SJCRH30 (cell line): ENCODE measurements around the gene PAIP2. TPM values are rescaled to one million over a fixed set of nuclear protein-coding genes. Genes with fewer than 3 reads are reported as not detected.
A peak's percentile ranks its signal among the peaks of the same experiment; 100 is the strongest.
"Not testable (repeated sequence)": the region's sequence is repeated elsewhere in the genome, so short reads cannot be mapped to it uniquely, and the experiment has no call there.

ENCODE experiments used
- DNase-seq, 2 experiments: peaks; one replicate each; pipeline ENCODE4 v3.0.0-alpha.2; 2015 to 2020
- H3K27ac ChIP-seq: fragments of 250-450 bp; sonication (Bioruptor Pico); 2 replicates; pipeline ENCODE4 v1.5.1; 2020; ENCODE audit warnings: mild to moderate bottlenecking, moderate library complexity
- H3K27me3 ChIP-seq: fragments of 250-450 bp; sonication (Bioruptor Pico); 2 replicates; pipeline ENCODE4 v1.5.1; 2020; ENCODE audit warnings: mild to moderate bottlenecking, moderate library complexity
- H3K36me3 ChIP-seq: fragments of 250-450 bp; sonication (Bioruptor Pico); 2 replicates; pipeline ENCODE4 v1.5.1; 2020; ENCODE audit warnings: mild to moderate bottlenecking, moderate library complexity
- H3K4me1 ChIP-seq: fragments of 250-450 bp; sonication (Bioruptor Pico); 2 replicates; pipeline ENCODE4 v1.5.1; 2020; ENCODE audit warnings: mild to moderate bottlenecking, moderate library complexity
- H3K4me3 ChIP-seq: fragments of 250-450 bp; sonication (Bioruptor Pico); 2 replicates; pipeline ENCODE4 v1.5.1; 2020; ENCODE audit warnings: mild to moderate bottlenecking, moderate library complexity
- H3K9me3 ChIP-seq: fragments of 250-450 bp; sonication (Bioruptor Pico); replicated peaks from 2 replicates; pipeline ENCODE4 v1.5.1; 2020; ENCODE audit warnings: mild to moderate bottlenecking, moderate library complexity
- total RNA-seq: library from RNA; depleted of rRNA; stranded (reverse); fragments of >200 nt; shearing (Covaris generic); gene quantifications from 2 replicates; pipeline ENCODE4 v1.2.3, GENCODE V29; 2014

The PAIP2 gene
- total RNA-seq, 1 experiment from 2014 or later = 131 TPM

GRCh38 chr5:139379626-139380449 is 38.2 kb downstream of the PAIP2 start:
- Histone ChIP-seq H3K27me3 (no peaks in the 10 kb centered on the region), H3K36me3 (no peaks in the 10 kb centered on the region; the same call in 1 of the 2 replicates), H3K4me3 (no peak overlapping the region), H3K27ac (no peak overlapping the region), H3K9me3 (no peaks in the 10 kb centered on the region), H3K4me1 (no peaks in the 10 kb centered on the region)
- DNase-seq = no peak

DNA sequence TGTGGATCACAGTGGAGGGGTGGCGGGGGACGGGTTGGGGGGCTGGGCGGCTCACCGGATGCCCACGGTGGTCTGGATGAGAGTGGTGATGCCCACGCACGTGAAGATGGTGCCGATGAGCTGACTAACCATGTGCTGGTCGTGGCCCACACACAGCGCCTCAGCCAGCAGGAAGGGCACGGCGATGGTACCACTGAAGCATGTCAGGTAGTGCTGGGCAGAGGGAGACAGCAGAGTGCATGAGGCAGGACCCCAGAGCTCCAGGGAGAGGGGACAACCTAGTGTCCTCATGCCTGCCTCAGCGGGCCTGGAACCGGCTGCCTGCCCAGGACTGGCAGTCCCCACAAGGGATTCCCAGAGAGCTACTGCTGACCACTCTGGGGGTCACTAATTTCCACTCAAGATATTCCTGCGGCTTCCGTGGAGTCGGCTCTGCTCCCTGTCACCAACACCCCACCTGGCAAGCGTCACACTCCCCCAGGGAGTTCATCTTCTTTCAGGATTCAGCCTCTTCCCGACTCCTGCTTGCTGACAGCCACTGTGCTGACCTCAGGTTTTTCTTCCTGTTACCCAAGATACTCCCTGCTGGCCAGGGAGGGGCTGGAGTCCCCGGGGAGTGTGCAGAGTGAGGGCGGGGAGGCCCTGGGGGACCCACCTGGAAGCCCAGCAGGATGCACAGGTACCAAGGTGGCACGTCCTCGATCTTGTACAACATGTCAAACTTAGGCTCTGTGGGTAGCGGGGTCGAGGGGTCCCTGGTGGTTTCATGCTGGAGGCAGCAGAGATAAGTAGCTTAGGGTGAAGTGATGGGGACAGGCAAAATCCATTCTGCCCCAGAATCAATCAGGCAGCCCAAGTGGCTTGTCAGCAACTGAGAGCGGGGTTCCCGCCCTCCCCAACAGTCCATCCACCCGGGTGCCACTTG is 40.4 kb downstream of the PAIP2 start:
- Histone ChIP-seq H3K4me3 (no peak overlapping the region), H3K36me3 (no peaks in the 10 kb centered on the region), H3K27ac (no peak overlapping the region), H3K9me3 (no peaks in the 10 kb centered on the region), H3K4me1 (no peaks in the 10 kb centered on the region), H3K27me3 (no peaks in the 10 kb centered on the region)
- DNase-seq = no peak

- Histone ChIP-seq H3K27ac (no peak overlapping the region), H3K4me1 (no peaks in the 10 kb centered on the region), H3K9me3 (no peaks in the 10 kb centered on the region), H3K36me3 (no peaks in the 10 kb centered on the region), H3K27me3 (no peaks in the 10 kb centered on the region), H3K4me3 (no peak overlapping the region)
- DNase-seq = no peak
Measured at GRCh38 chr5:139382807-139383206, 41.2 kb downstream of the PAIP2 start.

DNA sequence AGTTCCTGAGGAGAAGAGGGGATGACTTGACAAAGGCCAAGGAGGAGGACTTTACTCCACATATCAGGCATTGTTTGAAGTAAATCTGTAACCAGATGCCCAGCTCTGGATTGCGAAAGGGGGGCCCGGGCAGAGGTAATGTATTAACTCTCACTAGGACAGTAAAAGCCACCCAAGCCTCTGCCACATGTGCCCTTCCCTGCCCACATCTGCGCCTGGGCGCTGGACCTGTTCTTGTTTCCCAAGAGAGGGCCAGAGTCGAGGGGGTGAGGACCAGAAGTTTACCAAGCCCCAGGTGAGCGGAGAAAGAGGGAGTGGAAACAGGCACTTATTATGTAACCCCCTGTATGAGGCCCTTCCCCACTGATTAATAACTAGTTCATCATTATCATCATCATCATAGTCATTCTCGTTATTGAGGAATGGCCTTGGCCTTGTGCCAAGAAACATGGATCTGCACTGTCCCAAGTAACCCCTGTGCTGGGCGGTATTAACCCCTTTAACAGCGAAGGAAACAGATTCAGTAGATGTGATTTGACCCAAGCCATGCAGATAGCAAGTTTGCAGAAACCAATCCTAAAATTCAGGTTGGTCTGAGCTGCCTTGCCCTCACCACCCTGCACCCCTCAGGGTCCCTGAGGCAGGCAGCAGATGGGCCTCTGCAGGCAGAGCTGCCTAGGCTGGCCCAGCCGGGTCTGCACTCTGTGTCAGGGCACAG is 41.8 kb downstream of the PAIP2 start, which contains the start of gene SLC23A1:
TSS of gene SLC23A1 (minus strand) at position 23 of the 718 bp plus-strand sequence. CDS start 44 bp downstream, outside the sequence.
- H3K36me3 ChIP-seq = no peaks in the 10 kb centered on the region
- H3K4me3 ChIP-seq = no peak within 1 kb of the TSS
- H3K27ac ChIP-seq = no peak within 1 kb of the TSS
- no peaks in the 10 kb centered on the region for H3K27me3 ChIP-seq
- H3K4me1 ChIP-seq = no peaks in the 10 kb centered on the region; the same call in 1 of the 2 replicates
- no peaks in the 10 kb centered on the region for H3K9me3 ChIP-seq
- DNase-seq = no peak

DNA sequence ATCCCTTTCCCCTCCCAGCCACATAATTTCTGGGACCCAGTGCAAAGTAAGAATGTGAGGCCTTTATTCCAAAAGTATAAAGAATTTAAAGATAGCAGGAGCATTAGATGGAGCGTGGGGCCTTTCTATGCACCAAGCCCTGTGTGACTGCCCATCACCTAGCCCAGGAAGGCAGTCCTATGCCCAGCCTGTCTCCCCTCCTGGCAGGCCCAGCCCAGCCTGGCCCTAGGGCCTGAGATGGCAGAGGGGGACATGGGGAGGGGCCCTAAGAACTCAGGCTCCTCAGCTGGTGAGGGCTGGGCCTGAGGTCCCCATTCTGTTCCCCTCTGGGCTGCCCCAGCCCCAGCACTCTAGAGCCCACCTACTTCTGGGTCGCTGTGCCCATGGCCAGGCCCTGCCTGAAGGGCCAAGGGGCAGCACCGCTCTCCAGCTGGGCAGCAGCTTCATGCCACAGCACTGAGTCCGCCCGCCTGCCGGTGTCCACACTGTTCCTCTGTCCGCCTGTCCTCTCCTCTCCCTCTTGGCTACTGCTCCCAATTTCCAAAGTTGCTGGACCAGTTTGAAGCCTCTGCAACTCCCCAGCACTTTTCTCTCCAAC is 42.4 kb downstream of the PAIP2 start:
- H3K27ac ChIP-seq = no peak overlapping the region
- no peaks in the 10 kb centered on the region for H3K36me3 ChIP-seq
- DNase-seq = no peak
- H3K27me3 ChIP-seq = no peaks in the 10 kb centered on the region
- H3K4me3 ChIP-seq = no peak overlapping the region
- no peaks in the 10 kb centered on the region for H3K9me3 ChIP-seq
- H3K4me1 ChIP-seq = no peaks in the 10 kb centered on the region; the same call in 1 of the 2 replicates

DNA sequence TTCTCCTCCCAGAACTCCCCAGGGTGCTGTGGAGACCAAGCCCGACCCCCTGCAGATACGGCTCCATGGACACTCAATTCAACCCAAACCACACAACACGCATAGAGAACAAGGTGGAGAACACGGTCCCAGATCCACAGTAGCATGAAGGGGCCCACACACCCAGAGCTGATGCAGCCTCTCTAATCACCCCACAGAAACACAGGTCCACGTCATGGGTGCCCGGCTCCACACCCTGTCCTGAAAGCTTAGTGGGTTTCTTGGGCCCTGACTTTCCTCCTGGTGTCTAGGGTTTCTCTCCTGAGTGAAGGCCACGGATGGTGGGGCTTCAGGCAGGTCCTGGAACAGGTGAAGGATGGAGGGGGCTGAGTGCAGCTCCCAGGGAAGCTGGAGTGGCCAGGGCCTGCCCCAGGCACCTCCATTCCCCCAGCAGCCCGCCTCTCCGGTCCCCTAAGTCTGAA is 43.0 kb downstream of the PAIP2 start:
- H3K9me3 ChIP-seq = no peaks in the 10 kb centered on the region
- no peak for DNase-seq
- no peaks in the 10 kb centered on the region; the same call in 1 of the 2 replicates for H3K4me1 ChIP-seq
- no peaks in the 10 kb centered on the region for H3K36me3 ChIP-seq
- no peak overlapping the region for H3K27ac ChIP-seq
- no peaks in the 10 kb centered on the region for H3K27me3 ChIP-seq
- H3K4me3 ChIP-seq = no peak overlapping the region

DNA sequence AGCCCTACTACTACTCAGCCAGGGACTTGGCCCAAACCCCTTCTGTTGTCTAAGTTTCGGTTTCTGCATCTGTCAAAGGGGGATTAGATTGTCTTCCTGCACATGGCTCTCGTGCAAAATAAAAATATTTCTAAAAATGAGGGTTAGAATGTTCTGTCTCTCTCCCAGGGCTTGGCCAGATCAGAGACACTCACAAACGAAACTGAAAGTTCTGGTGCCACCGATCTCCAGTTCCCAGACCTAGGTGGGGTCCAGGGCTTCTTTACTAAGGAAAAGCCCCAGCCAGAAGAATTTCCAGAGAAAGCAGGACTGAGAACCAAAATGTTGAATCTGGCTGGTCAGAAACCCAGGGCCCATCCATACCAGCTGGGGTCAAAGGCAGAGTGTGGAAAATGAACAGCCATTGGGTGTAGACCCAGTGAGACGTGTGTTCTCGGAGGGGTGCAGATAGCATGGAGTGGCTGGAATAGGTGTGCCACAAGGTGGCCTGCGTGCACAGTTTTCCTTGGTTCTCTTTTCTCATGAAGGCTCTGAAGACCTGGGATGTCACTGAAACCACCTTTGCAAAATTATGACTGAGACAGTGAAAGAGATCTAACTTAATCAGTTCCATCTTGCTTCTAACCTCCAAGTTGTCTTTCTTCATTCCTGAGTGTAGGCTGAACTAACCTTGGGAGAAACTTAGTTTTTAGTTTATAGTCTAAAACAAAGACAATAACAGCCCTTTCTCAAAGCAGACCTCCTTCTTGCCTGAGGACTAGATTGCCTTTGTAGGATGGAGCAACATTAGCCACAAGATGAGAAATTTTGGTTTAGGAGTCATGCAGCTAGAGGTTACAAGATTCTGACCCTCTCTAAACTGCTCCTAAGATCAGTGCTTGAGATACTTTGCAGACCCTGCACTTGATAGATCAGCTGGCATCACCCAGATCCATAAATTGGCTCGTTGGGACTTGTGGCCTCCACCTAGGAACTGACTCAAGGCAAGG is 43.7 kb downstream of the PAIP2 start:
- Histone ChIP-seq H3K27ac (no peak overlapping the region), H3K4me1 (no peaks in the 10 kb centered on the region; the same call in 1 of the 2 replicates), H3K36me3 (no peaks in the 10 kb centered on the region), H3K9me3 (no peaks in the 10 kb centered on the region), H3K4me3 (no peak overlapping the region), H3K27me3 (no peaks in the 10 kb centered on the region)
- DNase-seq = no peak

- no peak for DNase-seq
- no peak overlapping the region for H3K4me3 ChIP-seq
- no peak overlapping the region for H3K27ac ChIP-seq
- no peaks in the 10 kb centered on the region for H3K36me3 ChIP-seq
- no peaks in the 10 kb centered on the region for H3K9me3 ChIP-seq
- no peaks in the 10 kb centered on the region for H3K27me3 ChIP-seq
- no peaks in the 10 kb centered on the region; the same call in 1 of the 2 replicates for H3K4me1 ChIP-seq
Measured at GRCh38 chr5:139386050-139386438, 44.4 kb downstream of the PAIP2 start.

- H3K36me3 ChIP-seq, DNase-seq, H3K27ac ChIP-seq, H3K4me3 ChIP-seq, H3K27me3 ChIP-seq, H3K4me1 ChIP-seq, H3K9me3 ChIP-seq: not testable (repeated sequence)
Measured at GRCh38 chr5:139386956-139387355, 45.3 kb downstream of the PAIP2 start.

- DNase-seq = no peak
- no peak overlapping the region for H3K4me3 ChIP-seq
- H3K27me3 ChIP-seq = no peaks in the 10 kb centered on the region
Measured at GRCh38 chr5:139387611-139388197, 46.0 kb downstream of the PAIP2 start.

GRCh38 chr5:139388198-139388821 is 46.7 kb downstream of the PAIP2 start:
- no peaks in the 10 kb centered on the region for H3K36me3 ChIP-seq
- H3K4me1 ChIP-seq = no peaks in the 10 kb centered on the region; the same call in 1 of the 2 replicates
- H3K9me3 ChIP-seq = 0 out of 2 replicates have a peak, but pooled peaks cover 3% of the 10 kb centered on the region
- H3K27me3 ChIP-seq = no peaks in the 10 kb centered on the region
- DNase-seq = peak in 1 of 2 experiments; percentile 23
- no peak overlapping the region for H3K27ac ChIP-seq
- H3K4me3 ChIP-seq = no peak overlapping the region

More at GRCh38 chr5:139387611-139388197, 46.0 kb downstream of the PAIP2 start:
- no peak overlapping the region for H3K27ac ChIP-seq
- H3K4me1 ChIP-seq = no peaks in the 10 kb centered on the region; the same call in 1 of the 2 replicates
- no peaks in the 10 kb centered on the region for H3K36me3 ChIP-seq
- no peaks in the 10 kb centered on the region for H3K9me3 ChIP-seq
